ENCODE data around the gene EPC2.

The EPC2 gene

GRCh38 chr2:148794558-148794957 is 150.0 kb downstream of the EPC2 start:
- CTCF ChIA-PET = interaction anchor here (0.6 kb wide), 2 partner anchors 10 to 819 kb away, joined by 3 read pairs; no protein-coding TSS in a partner anchor
- Histone ChIP-seq H3K4me1 (ENCODE audit: control insufficient read depth, insufficient read depth, low read length) (no peaks in the 10 kb centered on the region), H3K4me3 (ENCODE audit: low read depth, low read length) (no peak overlapping the region), H3K27ac (ENCODE audit: extremely low read depth, low read depth, low read length) (no peak overlapping the region), H3K9me3 (ENCODE audit: control insufficient read depth, insufficient read depth, low read depth, low read length) (no peaks in the 10 kb centered on the region), H3K36me3 (ENCODE audit: control insufficient read depth in 2 of 2, insufficient read depth in 1 of 2, low read length in 2 of 2) (peaks cover 0 to 2% of the 10 kb centered on the region in 2 experiments; a peak in 1 of 3 replicates)
- POLR2A ChIA-PET = no interaction called here
- TF ChIP-seq BCL11A (tag by site-specific recombination; IDR thresholded peaks at IDR 0.05; ENCODE audit: low read depth) (no peak), ZNF645 (tag by site-specific recombination; IDR thresholded peaks at IDR 0.05) (no peak), MZF1 (tag by site-specific recombination; IDR thresholded peaks at IDR 0.05; ENCODE audit: borderline replicate concordance) (no peak), ZNF555 (tag by site-specific recombination; conservative IDR thresholded peaks at IDR 0.05) (no peak), ZNF830 (tag by site-specific recombination; IDR thresholded peaks at IDR 0.05; ENCODE audit: low read depth) (no peak), ZFP37 (tag by site-specific recombination; IDR thresholded peaks at IDR 0.05) (no peak), ZBTB7A (tag by site-specific recombination; IDR thresholded peaks at IDR 0.05; ENCODE audit: low read depth) (no peak), SP3 (tag by site-specific recombination; IDR thresholded peaks at IDR 0.05) (no peak), ZNF16 (tag by site-specific recombination; IDR thresholded peaks at IDR 0.05; ENCODE audit: low read depth) (no peak), ZNF558 (tag by site-specific recombination; IDR thresholded peaks at IDR 0.05) (no peak), SETDB1 (IDR thresholded peaks at IDR 0.05; ENCODE audit: insufficient read length, low read length) (no peak), ZNF513 (tag by site-specific recombination; IDR thresholded peaks at IDR 0.05) (no peak), ZIC2 (tag by site-specific recombination; IDR thresholded peaks at IDR 0.05) (no peak), YY1 (tag by site-specific recombination; IDR thresholded peaks at IDR 0.05) (no peak), ZNF777 (tag by site-specific recombination; IDR thresholded peaks at IDR 0.05; ENCODE audit: borderline replicate concordance) (no peak), ZNF202 (tag by site-specific recombination; IDR thresholded peaks at IDR 0.05; ENCODE audit: borderline replicate concordance) (no peak), ZFHX2 (tag by site-specific recombination; conservative IDR thresholded peaks at IDR 0.05) (no peak), ZNF707 (tag by site-specific recombination; IDR thresholded peaks at IDR 0.05) (no peak)

- no peak overlapping the region for H3K4me3 ChIP-seq (ENCODE audit: low read depth, low read length)
- H3K27ac ChIP-seq (ENCODE audit: extremely low read depth, low read depth, low read length) = no peak overlapping the region
- no peaks in the 10 kb centered on the region for H3K36me3 ChIP-seq (ENCODE audit: control insufficient read depth in 2 of 2, insufficient read depth in 1 of 2, low read length in 2 of 2)
- ChIA-PET CTCF (interaction anchor here (0.6 kb wide), 1 partner anchor 445 kb away, joined by 3 read pairs; no protein-coding TSS in a partner anchor), POLR2A (interaction anchor here (0.6 kb wide), 1 partner anchor 149 kb away, joined by 4 read pairs; no protein-coding TSS in a partner anchor)
- no peaks in the 10 kb centered on the region for H3K4me1 ChIP-seq (ENCODE audit: control insufficient read depth, insufficient read depth, low read length)
- no peaks in the 10 kb centered on the region for H3K9me3 ChIP-seq (ENCODE audit: control insufficient read depth, insufficient read depth, low read depth, low read length)
- TF ChIP-seq ZNF473 (tag by site-specific recombination; IDR thresholded peaks at IDR 0.05) = no peak
- TF ChIP-seq ZFP37 (tag by site-specific recombination; IDR thresholded peaks at IDR 0.05) = no peak
- no peak for TF ChIP-seq ZNF580 (tag by site-specific recombination; IDR thresholded peaks at IDR 0.05)
- no peak for TF ChIP-seq ZIC2 (tag by site-specific recombination; IDR thresholded peaks at IDR 0.05)
- no peak for TF ChIP-seq ZNF629 (tag by site-specific recombination; IDR thresholded peaks at IDR 0.05)
- TF ChIP-seq ZNF518A (tag by site-specific recombination; conservative IDR thresholded peaks at IDR 0.05; ENCODE audit: low read depth) = no peak
- no peak for TF ChIP-seq OSR2 (tag by site-specific recombination; IDR thresholded peaks at IDR 0.05)
- no peak for TF ChIP-seq HIC1 (tag by site-specific recombination; IDR thresholded peaks at IDR 0.05)
Observed at GRCh38 chr2:148796735-148797512, 152.4 kb downstream of the EPC2 start.

Data from HEK293 (cell line).